GM12801 (cell line): ENCODE data around the gene CLCN5.

Experiments
- TF ChIP-seq, protein P1 (sequence below): IDR thresholded peaks from one replicate; pipeline ENCODE4 v1.5.1; 2011; ENCODE audit warnings: control low read depth; ENCODE audit not compliant: insufficient read length; ENCODE audit errors: extremely low read depth

Gene CLCN5

DNA sequence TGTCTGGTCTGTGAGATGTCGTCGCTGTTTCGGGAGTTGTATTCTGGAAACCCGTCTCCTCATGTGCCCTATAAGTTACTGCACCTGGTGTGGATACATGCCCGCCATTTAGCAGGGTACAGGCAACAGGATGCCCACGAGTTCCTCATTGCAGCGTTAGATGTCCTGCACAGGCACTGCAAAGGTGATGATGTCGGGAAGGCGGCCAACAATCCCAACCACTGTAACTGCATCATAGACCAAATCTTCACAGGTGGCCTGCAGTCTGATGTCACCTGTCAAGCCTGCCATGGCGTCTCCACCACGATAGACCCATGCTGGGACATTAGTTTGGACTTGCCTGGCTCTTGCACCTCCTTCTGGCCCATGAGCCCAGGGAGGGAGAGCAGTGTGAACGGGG lies 41.7 kb upstream of the CLCN5 start:
- TF ChIP-seq, protein P1, sequence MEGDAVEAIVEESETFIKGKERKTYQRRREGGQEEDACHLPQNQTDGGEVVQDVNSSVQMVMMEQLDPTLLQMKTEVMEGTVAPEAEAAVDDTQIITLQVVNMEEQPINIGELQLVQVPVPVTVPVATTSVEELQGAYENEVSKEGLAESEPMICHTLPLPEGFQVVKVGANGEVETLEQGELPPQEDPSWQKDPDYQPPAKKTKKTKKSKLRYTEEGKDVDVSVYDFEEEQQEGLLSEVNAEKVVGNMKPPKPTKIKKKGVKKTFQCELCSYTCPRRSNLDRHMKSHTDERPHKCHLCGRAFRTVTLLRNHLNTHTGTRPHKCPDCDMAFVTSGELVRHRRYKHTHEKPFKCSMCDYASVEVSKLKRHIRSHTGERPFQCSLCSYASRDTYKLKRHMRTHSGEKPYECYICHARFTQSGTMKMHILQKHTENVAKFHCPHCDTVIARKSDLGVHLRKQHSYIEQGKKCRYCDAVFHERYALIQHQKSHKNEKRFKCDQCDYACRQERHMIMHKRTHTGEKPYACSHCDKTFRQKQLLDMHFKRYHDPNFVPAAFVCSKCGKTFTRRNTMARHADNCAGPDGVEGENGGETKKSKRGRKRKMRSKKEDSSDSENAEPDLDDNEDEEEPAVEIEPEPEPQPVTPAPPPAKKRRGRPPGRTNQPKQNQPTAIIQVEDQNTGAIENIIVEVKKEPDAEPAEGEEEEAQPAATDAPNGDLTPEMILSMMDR, result no peak

DNA sequence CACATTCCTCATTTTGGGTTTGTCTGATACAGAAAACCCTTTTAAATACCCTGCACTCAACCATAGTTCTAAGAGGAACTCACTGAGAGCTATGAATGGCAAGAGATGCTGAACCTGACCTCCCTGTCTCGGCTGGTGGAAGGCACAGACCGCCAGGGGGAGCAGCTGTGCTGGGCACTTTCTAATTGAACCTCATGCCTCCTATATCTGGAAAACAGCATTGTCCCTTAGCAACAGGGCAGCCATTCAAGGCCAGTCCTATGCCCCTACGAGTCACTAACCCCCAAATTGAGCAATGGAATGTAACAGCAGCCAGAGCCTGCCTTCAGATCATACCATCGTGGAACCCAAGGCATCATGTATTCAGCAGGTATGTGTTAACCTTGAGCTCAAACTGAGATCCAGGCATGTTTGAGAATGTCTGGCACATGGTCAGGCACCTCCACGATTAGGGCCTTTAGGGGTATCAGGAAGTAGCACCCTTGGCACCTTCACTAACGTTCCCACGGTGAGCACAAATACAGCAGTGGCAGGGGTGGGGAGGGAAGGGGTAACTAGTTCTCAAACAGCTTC lies 38.0 kb upstream of the CLCN5 start:
- TF ChIP-seq, protein P1, result no peak

DNA sequence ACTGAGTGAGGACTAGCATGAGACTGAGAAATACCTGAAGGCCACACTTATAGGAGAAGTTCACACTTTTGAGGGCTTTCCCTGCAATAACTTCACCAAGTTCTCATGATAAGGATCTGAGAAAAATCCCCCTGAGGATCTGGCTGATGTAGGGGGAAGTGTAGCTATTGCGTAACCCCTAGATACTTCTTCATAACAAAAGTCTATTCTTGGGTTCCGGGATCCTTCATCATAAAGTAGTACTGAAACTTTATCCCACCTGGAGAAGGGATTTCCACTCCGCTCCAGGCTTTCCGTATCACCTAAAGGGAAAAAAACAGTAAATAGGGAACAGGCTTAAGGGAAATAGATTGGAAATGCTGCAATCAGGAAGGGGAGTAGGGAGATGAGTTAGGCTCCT lies 29.9 kb upstream of the CLCN5 start:
- TF ChIP-seq, protein P1, result no peak

DNA sequence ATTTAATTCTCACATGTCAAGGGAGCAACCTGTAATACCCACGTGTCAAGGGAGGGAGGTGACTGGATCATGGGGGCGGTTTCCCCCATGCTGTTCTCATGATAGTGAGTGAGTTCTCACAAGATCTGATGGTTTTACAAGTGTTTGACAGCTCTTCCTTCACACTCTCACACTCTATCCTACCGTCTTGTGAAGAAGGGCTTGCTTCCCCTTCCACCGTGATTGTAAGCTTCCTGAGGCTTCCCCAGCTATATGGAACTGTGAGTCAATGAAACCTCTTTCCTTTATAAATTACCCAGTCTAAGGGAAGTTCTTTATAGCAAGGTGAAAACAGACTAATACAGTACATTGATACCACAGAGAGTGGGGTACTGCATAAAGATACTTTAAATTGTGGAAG lies 25.4 kb upstream of the CLCN5 start:
- TF ChIP-seq, protein P1, result no peak

DNA sequence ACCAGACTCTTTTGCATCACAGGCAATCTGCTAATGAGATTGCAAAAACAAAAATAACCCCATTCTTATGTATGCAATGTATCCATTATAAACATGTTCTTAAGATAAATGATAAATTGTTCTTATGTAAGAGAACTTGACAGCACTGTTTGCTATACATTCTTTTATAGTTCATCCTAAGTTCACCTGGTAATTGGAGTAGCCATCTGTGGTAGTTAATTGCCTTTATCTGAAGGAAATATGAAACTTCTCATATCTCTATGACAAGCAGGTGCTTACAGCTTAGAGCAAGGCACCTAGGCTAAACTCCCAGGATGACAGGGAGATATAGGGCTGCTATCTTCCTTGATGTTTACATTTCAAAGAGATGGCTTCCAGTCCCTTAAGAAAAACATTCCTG lies 21.3 kb upstream of the CLCN5 start:
- TF ChIP-seq, protein P1, result no peak

DNA sequence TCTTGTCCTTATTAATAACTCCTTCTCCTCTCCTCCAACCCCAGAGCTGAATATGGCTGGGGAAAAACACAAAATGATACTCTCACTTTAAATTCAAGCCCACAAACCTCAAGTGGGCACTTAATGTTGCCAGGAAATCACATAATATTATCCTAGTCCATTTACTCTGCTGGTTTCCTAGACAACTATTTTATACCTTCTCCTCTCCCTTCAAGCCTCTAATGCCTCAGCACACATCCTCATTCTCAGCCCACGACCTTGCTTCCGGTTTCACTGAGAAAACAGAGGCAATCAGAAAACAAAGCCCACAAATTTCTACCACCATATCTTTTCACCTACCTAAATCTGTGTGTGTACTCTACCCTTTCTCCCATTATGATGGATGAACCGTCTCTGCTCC lies 12.1 kb upstream of the CLCN5 start:
- TF ChIP-seq, protein P1, result no peak

DNA sequence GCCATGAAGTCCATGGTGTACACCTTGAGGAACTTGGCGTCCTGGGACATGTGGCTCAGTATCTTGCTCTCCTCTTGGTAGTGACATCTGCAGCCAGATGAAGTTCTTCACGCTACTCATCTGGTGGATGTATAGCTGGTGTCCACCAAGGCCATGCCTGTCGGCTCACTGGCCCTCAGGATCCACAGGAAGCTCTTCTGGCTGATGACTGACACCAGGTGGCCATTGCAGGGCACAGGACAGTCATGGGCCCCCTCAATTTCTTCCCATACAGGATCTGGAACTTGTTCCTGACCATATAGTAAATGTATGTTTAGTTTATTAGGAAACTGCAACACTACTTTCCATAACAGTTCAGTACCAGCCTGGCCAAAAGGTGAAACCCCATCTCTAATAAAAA lies 10.3 kb upstream of the CLCN5 start:
- TF ChIP-seq, protein P1, result no peak
